OCI-M2 (cell line): ENCODE measurements around the gene PDZD4.

Source experiments
- DNase-seq: peaks from one replicate; lab custom pipeline; 2025; ENCODE audit not compliant: unreplicated experiment; lab: John Stamatoyannopoulos, UW

Gene PDZD4

DNA sequence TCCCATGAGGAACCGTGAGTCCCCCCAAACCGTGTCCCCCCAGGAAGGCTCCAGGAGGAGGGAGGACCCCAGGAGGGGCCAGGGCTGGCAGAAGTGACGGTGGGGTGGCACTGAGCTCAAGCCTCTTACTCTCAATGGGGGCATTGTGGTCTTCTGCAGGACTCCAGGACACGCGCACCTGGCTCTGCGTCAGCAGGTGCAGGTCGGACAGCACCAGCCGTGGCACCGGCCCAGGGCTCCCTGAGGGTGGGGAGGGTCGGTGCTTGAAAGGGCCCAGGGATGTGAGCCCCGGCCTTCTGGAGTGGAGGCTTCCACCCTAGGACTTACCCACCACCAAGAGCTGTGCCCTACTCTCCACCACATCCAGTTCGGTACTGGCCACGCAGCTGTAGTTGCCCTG is 37.3 kb upstream of the PDZD4 start:
- DNase-seq, result no peak

GRCh38 chrX:153867139-153867538 is 36.8 kb upstream of the PDZD4 start:
- no peak for DNase-seq

DNA sequence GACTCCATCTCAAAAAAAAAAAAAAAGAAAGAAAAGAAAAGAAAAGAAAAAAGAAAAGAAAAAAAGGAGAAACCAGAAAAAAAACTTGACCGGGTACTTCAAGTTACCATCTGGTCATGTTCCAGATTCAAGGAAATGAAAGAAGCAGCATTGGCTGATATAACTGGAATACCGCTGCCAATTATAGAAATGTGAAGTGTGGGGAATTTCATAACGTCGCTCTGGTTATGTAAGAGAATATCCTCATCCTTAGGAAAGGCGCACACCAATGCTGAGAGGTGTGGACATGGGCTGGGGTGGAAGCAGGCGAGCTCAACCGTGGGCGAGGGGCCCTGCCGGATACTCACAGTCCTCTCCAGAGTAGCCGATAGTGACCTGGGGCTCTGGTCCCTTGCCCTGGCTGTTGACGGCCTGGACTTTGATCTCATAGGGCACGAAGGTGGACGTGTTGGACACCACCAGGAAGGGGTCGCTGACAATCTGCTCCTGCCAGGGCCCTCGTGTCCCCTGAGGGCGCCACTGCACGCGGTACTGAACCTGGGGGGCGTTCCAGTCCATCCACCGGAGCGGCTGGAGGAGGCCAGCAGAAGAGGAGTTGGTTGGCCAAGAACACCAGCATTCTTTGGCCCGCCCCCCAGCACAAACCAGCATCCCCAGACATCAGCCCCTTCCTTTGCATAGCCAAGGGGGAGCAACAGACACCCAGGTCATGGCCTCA is 36.1 kb upstream of the PDZD4 start:
- no peak for DNase-seq

- no peak for DNase-seq
Measured at GRCh38 chrX:153865685-153866084, 35.3 kb upstream of the PDZD4 start.

DNA sequence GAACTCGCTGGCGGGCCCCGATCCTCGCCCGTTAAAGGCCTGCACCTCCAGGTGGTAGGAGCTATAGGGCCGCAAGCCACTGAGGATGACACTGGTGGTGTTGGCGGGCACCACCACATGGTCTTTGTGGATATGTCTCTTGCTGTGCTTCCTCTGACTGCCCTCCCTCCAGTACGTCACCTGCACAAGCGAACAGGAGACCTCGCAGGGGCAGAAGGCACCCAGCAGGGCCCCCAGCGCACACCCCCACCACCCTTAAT is 34.9 kb upstream of the PDZD4 start:
- no peak for DNase-seq

DNA sequence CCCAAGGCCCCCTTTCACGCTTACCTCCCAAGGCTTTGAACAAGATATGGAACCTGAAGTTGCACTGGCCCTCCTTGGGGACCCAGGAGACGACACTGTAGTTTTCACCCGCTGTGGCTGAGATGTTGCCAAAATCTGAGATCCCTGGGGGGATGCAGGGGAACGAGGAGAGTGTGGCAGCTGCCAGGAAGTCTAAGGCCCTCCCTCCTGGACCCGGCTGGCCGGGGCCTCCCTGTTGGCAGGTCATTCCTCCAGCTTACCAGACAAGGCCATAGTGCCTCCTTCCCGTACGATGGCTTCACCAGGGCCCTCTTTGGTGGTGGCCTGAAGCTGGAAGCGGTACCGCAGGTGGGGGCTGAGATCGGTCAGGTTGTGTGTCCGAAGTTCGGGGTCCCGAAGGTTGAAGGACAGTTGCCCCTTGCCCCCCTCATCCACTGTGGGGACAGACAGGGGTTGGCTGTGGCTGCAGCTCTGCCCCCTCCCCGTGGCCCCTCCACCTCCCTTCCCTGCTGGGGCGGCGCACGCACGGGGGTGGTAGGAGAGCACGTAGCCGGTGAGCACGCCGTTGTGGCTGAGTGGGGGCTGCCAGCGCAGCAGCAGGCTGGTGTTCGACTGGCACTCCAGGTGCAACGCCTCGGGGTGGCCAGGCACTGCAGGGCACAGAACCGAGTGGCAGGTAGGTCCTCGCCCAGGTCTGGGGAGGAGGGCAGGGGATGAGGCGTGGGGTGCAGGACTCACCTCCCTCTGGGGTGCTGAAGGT is 34.4 kb upstream of the PDZD4 start:
- no peak for DNase-seq

- DNase-seq, result no peak
Measured at GRCh38 chrX:153864101-153864500, 33.8 kb upstream of the PDZD4 start.

GRCh38 chrX:153863251-153863991 is 33.1 kb upstream of the PDZD4 start:
- DNase-seq, result no peak

- no peak for DNase-seq
Measured at GRCh38 chrX:153862369-153863250, 32.3 kb upstream of the PDZD4 start.

- no peak for DNase-seq
Measured at GRCh38 chrX:153861733-153862310, 31.5 kb upstream of the PDZD4 start.

- DNase-seq, result no peak
Measured at GRCh38 chrX:153861151-153861550, 30.8 kb upstream of the PDZD4 start.

GRCh38 chrX:153857348-153857903 is 27.1 kb upstream of the PDZD4 start:
- DNase-seq, result no peak

- DNase-seq, result no peak
Measured at GRCh38 chrX:153854702-153855101, 24.4 kb upstream of the PDZD4 start.

DNA sequence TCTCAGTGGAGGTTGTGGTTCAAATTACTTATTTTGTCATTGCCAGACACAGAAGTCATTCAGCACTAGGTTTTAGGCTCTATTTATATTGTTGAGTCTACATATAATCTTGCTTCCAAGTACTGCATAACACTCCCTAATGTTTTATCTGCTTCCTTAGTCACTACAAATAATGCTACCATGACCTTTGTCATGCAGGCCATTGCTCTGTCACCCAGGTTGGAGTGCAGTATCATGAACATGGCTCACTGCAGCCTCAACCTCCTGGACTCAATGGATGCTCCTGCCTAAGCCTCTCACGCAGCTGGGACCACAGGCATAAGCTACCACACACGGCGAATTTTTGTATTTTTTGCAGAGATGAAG is 23.5 kb upstream of the PDZD4 start:
- DNase-seq, result no peak

DNA sequence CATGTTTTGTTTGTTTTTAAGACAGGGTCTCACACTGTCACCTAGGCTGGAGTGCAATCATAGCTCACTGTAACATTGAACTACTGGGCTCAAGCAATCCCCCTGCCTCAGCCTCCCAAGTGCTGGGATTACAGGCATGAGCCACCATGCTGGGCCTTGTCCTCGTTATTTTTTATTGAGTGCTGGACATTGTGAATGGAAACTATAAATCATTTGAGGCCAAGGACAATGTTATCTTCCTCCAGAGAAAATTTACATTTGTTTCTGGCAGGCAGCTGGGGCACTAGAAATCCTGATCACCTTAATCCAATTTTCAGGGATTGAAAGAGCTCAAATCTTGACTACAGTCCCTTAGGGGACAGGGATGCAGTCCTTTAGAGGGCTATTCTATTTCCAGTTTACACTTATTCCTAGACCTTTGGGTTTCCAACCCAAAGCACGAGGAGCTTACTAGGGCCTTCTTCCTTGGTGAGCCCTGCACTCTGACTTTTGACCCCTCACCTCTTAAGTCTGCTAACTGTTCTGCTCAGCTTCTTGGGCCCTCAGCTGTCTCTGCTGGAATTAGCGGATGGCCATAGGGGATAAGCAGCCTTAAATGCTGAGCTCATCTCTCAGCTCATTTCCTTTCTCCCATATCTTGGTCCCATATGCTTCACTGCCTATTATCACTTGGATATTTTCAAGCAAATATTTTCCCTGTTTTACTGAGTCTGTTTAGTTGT is 23.0 kb upstream of the PDZD4 start:
- no peak for DNase-seq

DNA sequence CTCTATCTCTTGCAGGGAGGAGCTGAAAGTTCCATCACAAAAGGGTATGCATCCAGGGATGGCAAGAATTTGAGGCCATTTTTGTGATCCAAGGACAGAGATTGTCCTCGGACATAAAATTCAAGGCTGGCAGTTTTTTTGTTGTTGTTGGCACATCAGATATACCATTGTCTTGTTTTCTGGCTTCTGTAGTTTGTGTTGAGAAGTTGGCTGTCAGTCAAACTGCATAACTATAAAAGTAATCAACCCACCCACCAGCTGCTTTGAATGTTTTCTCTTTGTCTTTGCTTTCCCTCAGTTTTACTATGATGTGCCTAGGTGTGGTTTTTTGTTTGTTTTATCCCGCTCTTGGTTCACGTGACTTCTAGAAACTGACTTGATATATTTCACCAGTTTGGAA is 21.6 kb upstream of the PDZD4 start:
- DNase-seq, result no peak

GRCh38 chrX:153848325-153848724 is 18.0 kb upstream of the PDZD4 start:
- no peak for DNase-seq

DNA sequence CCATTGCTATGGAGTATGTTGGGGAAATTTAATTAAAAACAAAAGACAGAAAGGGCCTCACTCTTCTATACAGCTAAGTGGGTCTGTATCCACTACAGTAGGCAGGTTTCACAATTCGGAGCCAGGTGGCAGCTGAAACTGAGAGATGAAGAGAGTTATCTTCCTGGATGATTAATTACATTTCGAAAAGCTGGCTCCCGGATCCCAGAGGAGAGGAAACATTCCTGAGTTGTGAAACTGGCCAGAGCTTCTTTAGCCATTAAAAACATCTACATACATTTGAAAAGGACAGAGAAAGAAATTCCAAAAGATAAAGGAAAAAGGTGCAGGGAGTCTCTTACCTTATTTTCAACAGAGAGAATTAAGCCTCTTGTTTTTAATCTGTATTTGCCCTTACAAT is 15.5 kb upstream of the PDZD4 start:
- no peak for DNase-seq

GRCh38 chrX:153845195-153845594 is 14.9 kb upstream of the PDZD4 start:
- no peak for DNase-seq

GRCh38 chrX:153844509-153845082 is 14.3 kb upstream of the PDZD4 start:
- no peak for DNase-seq
